Measurements from ENCODE around the gene TCERG1. TPM values are rescaled to one million over a fixed set of nuclear protein-coding genes. Genes with fewer than 3 reads are reported as not detected.

The TCERG1 gene
- polyA plus RNA-seq, 3 donors: 11.6 to 37.3 (median 18.0) TPM

- Mint-ChIP-seq H3K4me1 (peaks cover 43% of the 10 kb centered on the region), H3K9me3 (peaks cover 0 to 9% (median 5%) of the 10 kb centered on the region in 7 donors), H3K4me3 (no peak overlapping the region), H3K36me3 (no peaks in the 10 kb centered on the region), H3K27ac (no peak overlapping the region), H3K27me3 (ENCODE audit: low read depth in 3 of 3) (peaks cover 0 to 9% (median 1%) of the 10 kb centered on the region in 3 donors)
- Histone ChIP-seq H3K4me2 (replicated peaks; ENCODE audit: extremely low read depth, low read length, poor library complexity, severe bottlenecking) (no peak overlapping the region), H3K27me3 (ENCODE audit: control insufficient read depth in 2 of 2, insufficient read depth in 2 of 2, low read length in 2 of 2) (no peaks in the 10 kb centered on the region), H4K20me1 (ENCODE audit: insufficient read depth, low read length) (no peaks in the 10 kb centered on the region), H3K4me1 (ENCODE audit: control insufficient read depth in 1 of 2, insufficient read depth in 2 of 2, low read length in 2 of 2) (peaks cover 27 to 36% of the 10 kb centered on the region in 2 donors), H3K79me2 (ENCODE audit: insufficient read depth, low read length) (no peaks in the 10 kb centered on the region), H3K27ac (ENCODE audit: low read depth in 1 of 2, low read length in 2 of 2) (no peak overlapping the region), H3K9ac (ENCODE audit: insufficient read depth, low read length, poor library complexity, severe bottlenecking) (no peak overlapping the region), H3K9me3 (replicated peaks in 1 of 2; ENCODE audit: control insufficient read depth in 1 of 2, insufficient read depth in 1 of 2, low read length in 2 of 2) (peaks cover 0 to 3% of the 10 kb centered on the region in 2 donors), H3K4me3 (replicated peaks in 1 of 3; ENCODE audit: low read depth in 2 of 3, low read length in 3 of 3) (no peak overlapping the region), H3K36me3 (replicated peaks in 1 of 2; ENCODE audit: control insufficient read depth in 1 of 2, insufficient read depth in 2 of 2, low read length in 2 of 2) (no peaks in the 10 kb centered on the region), H2AFZ (ENCODE audit: insufficient read depth, low read depth, low read length, poor library complexity, severe bottlenecking) (no peak overlapping the region)
- TF ChIP-seq CTCF (IDR thresholded peaks at IDR 0.05): no peak
- intact Hi-C loops (cut with micrococcal nuclease): no loop called here
- WGBS (ENCODE audit: insufficient coverage): no CpG with 5 or more reads among the region's 1 CpG
- no peak for DNase-seq
Measured at GRCh38 chr5:146399481-146399880, 47.7 kb upstream of the TCERG1 start.

GRCh38 chr5:146400201-146400600 lies 46.9 kb upstream of the TCERG1 start:
- H3K9ac ChIP-seq (ENCODE audit: insufficient read depth, low read length, poor library complexity, severe bottlenecking): no peak overlapping the region
- Mint-ChIP-seq H3K9me3 (peaks cover 0 to 9% (median 5%) of the 10 kb centered on the region in 7 donors), H3K4me1 (peaks cover 43% of the 10 kb centered on the region), H3K27ac (no peak overlapping the region), H3K36me3 (no peaks in the 10 kb centered on the region), H3K27me3 (ENCODE audit: low read depth in 3 of 3) (peaks cover 1 to 7% (median 2%) of the 10 kb centered on the region in 3 donors), H3K4me3 (no peak overlapping the region)
- H3K4me2 ChIP-seq (replicated peaks; ENCODE audit: extremely low read depth, low read length, poor library complexity, severe bottlenecking): no peak overlapping the region
- TF ChIP-seq CTCF (IDR thresholded peaks at IDR 0.05): no peak
- no peaks in the 10 kb centered on the region for H3K79me2 ChIP-seq (ENCODE audit: insufficient read depth, low read length)
- peaks cover 27 to 36% of the 10 kb centered on the region in 2 donors for H3K4me1 ChIP-seq (ENCODE audit: control insufficient read depth in 1 of 2, insufficient read depth in 2 of 2, low read length in 2 of 2)
- H2AFZ ChIP-seq (ENCODE audit: insufficient read depth, low read depth, low read length, poor library complexity, severe bottlenecking): no peak overlapping the region
- H3K36me3 ChIP-seq (replicated peaks in 1 of 2; ENCODE audit: control insufficient read depth in 1 of 2, insufficient read depth in 2 of 2, low read length in 2 of 2): no peaks in the 10 kb centered on the region
- no peak overlapping the region for H3K27ac ChIP-seq (ENCODE audit: low read depth in 1 of 2, low read length in 2 of 2)
- no peaks in the 10 kb centered on the region for H4K20me1 ChIP-seq (ENCODE audit: insufficient read depth, low read length)
- H3K27me3 ChIP-seq (ENCODE audit: control insufficient read depth in 2 of 2, insufficient read depth in 2 of 2, low read length in 2 of 2): no peaks in the 10 kb centered on the region
- no peak overlapping the region for H3K4me3 ChIP-seq (replicated peaks in 1 of 3; ENCODE audit: low read depth in 2 of 3, low read length in 3 of 3)
- intact Hi-C loops (cut with micrococcal nuclease): no loop called here
- peaks cover 0 to 3% of the 10 kb centered on the region in 2 donors for H3K9me3 ChIP-seq (replicated peaks in 1 of 2; ENCODE audit: control insufficient read depth in 1 of 2, insufficient read depth in 1 of 2, low read length in 2 of 2)
- no peak for DNase-seq
- 67% methylated on average over 2 of the region's 2 CpGs for WGBS (ENCODE audit: insufficient coverage)

All from CD14-positive monocyte (primary cell).